A549 (cell line): ENCODE data around the gene NTRK2. TPM values are rescaled to one million over a fixed set of nuclear protein-coding genes. Genes with fewer than 3 reads are reported as not detected.

Experiments used
- ATAC-seq, 2 experiments: fragments of 200-7000 bp in 1 of 2; fragments of >200 bp in 1 of 2; cut with Nextera tagmentation in 1 of 2; cut with Tn5 transposase in 1 of 2; 3 replicates each; pipeline versions ENCODE4 v1.8.0 to v1.9.1; 2018 to 2020; ENCODE audit warnings: mild to moderate bottlenecking in 1 of 2, moderate library complexity in 1 of 2
- CTCF ChIA-PET: fragments of 300-600 bp; sonication (Branson Sonifier 250); formaldehyde crosslinking; extraction: SDS; loops from one replicate; lab custom pipeline; 2021; ENCODE audit warnings: antibody characterized with exemption, inconsistent platforms; lab: Yijun Ruan, JAX
- POLR2A ChIA-PET: fragments of 350-600 bp; formaldehyde crosslinking; extraction: SDS; loops from one replicate; lab custom pipeline; 2021; ENCODE audit warnings: antibody characterized with exemption, inconsistent platforms; lab: Yijun Ruan, JAX
- DNase-seq, 2 experiments: peaks; one replicate each; pipeline versions ENCODE4 v3.0.0 to v3.0.0-alpha.2; 2011 to 2016; ENCODE audit warnings: low read depth in 1 of 2, low spot score in 1 of 2
- FAIRE-seq: peaks from 2 replicates; lab custom pipeline; 2011; peaks lifted over from hg19 to GRCh38; lab: Jason Lieb, UNC
- H3K27ac ChIP-seq, 2 experiments: fragments of >200 bp; sonication (Bioruptor Twin); formaldehyde crosslinking; 3 replicates each; pipeline ENCODE4 v1.5.1; 2016 to 2017
- H3K4me1 ChIP-seq: fragments of >200 bp; sonication (Bioruptor Twin); formaldehyde crosslinking; 3 replicates; pipeline ENCODE4 v1.6.1; 2016
- H3K4me2 ChIP-seq: fragments of >200 bp; sonication (Bioruptor Twin); formaldehyde crosslinking; 3 replicates; pipeline ENCODE4 v1.6.1; 2016
- H3K4me3 ChIP-seq: fragments of >200 bp; sonication (Bioruptor Twin); formaldehyde crosslinking; 3 replicates; pipeline ENCODE4 v1.5.1; 2016
- H3K9me3 ChIP-seq: fragments of >200 bp; sonication (Bioruptor Twin); formaldehyde crosslinking; 3 replicates; pipeline ENCODE4 v1.6.1; 2016
- BHLHE40 ChIP-seq: IDR thresholded peaks from 2 replicates; pipeline ENCODE4 v1.6.1; 2012; ENCODE audit warnings: low read depth, low read length, inconsistent platforms
- CEBPB ChIP-seq, 2 experiments: fragments of >200 bp in 1 of 2; sonication (Bioruptor Twin) in 1 of 2; formaldehyde crosslinking in 1 of 2; IDR thresholded peaks; 2 replicates each; pipeline ENCODE4 v1.6.1; 2012 to 2016
- EHF ChIP-seq: fragments of 250-450 bp; sonication (Bioruptor Pico); IDR thresholded peaks from 2 replicates; pipeline ENCODE4 v1.5.0; 2020; ENCODE audit warnings: mild to moderate bottlenecking
- EHMT2 ChIP-seq: fragments of 200-600 bp; sonication (generic); IDR thresholded peaks from 2 replicates; pipeline ENCODE4 v1.6.1; 2016; ENCODE audit warnings: antibody characterized with exemption, low read depth, mild to moderate bottlenecking, moderate library complexity
- FOXS1 ChIP-seq: fragments of 250-450 bp; sonication (Bioruptor Pico); IDR thresholded peaks from 2 replicates; pipeline ENCODE4 v1.5.0; 2020; ENCODE audit warnings: mild to moderate bottlenecking, moderate library complexity
- GATA3 ChIP-seq: IDR thresholded peaks from 2 replicates; pipeline ENCODE4 v1.6.1; 2012; ENCODE audit warnings: borderline replicate concordance
- HEYL ChIP-seq: fragments of 250-450 bp; sonication (Bioruptor Pico); IDR thresholded peaks from 2 replicates; pipeline ENCODE4 v1.8.0; 2021; ENCODE audit warnings: mild to moderate bottlenecking, moderate library complexity
- HOXB13 ChIP-seq: fragments of 250-450 bp; sonication (Bioruptor Pico); IDR thresholded peaks from 2 replicates; pipeline ENCODE4 v1.5.0; 2020; ENCODE audit warnings: low read depth, mild to moderate bottlenecking, moderate library complexity
- JUNB ChIP-seq: fragments of >200 bp; sonication (Bioruptor Twin); formaldehyde crosslinking; IDR thresholded peaks from 2 replicates; pipeline ENCODE4 v1.6.1; 2016
- KDM5A ChIP-seq: fragments of 200-600 bp; sonication (generic); IDR thresholded peaks from 2 replicates; pipeline ENCODE4 v1.6.1; 2016; ENCODE audit warnings: antibody characterized with exemption, mild to moderate bottlenecking
- MAZ ChIP-seq: fragments of 150-350 bp; IDR thresholded peaks from 2 replicates; pipeline ENCODE4 v1.6.1; 2014; ENCODE audit warnings: antibody characterized with exemption, low read depth, low read length, borderline replicate concordance
- MYC ChIP-seq: IDR thresholded peaks from 2 replicates; pipeline ENCODE4 v1.6.1; 2012; ENCODE audit warnings: mild to moderate bottlenecking, inconsistent platforms, low read length, improper control_type of control experiment, borderline replicate concordance
- PBX3 ChIP-seq: IDR thresholded peaks from 2 replicates; pipeline ENCODE4 v1.6.1; 2012
- PHF8 ChIP-seq: fragments of 200-600 bp; sonication (generic); IDR thresholded peaks from 2 replicates; pipeline ENCODE4 v1.6.1; 2016; ENCODE audit warnings: low read depth, mild to moderate bottlenecking, antibody characterized with exemption, moderate library complexity, borderline replicate concordance
- RCOR1 ChIP-seq: fragments of 150-350 bp; IDR thresholded peaks from 2 replicates; pipeline ENCODE4 v1.6.1; 2014; ENCODE audit warnings: antibody characterized with exemption, low read length, low read depth
- REST ChIP-seq: fragments of 200-600 bp; sonication (generic); IDR thresholded peaks from 2 replicates; pipeline ENCODE4 v1.6.1; 2016; ENCODE audit warnings: antibody characterized with exemption, mild to moderate bottlenecking, moderate library complexity
- RFX5 ChIP-seq: fragments of 450-650 bp; IDR thresholded peaks from 2 replicates; pipeline ENCODE4 v1.7.1; 2014; ENCODE audit warnings: antibody characterized with exemption, mild to moderate bottlenecking, moderate library complexity
- TFCP2L1 ChIP-seq: fragments of 250-450 bp; sonication (Bioruptor Pico); IDR thresholded peaks from 2 replicates; pipeline ENCODE4 v1.5.0; 2021; ENCODE audit warnings: mild to moderate bottlenecking
- TP53 ChIP-seq: fragments of 250-450 bp; sonication (Bioruptor Pico); IDR thresholded peaks from 2 replicates; pipeline ENCODE4 v1.5.0; 2021; ENCODE audit warnings: mild to moderate bottlenecking, moderate library complexity
- USF2 ChIP-seq: fragments of 450-650 bp; IDR thresholded peaks from 2 replicates; pipeline ENCODE4 v1.6.1; 2014; ENCODE audit warnings: antibody characterized with exemption
- ZC3H11A ChIP-seq: fragments of 450-650 bp; IDR thresholded peaks from 2 replicates; pipeline ENCODE4 v1.6.1; 2014; ENCODE audit warnings: antibody characterized with exemption, mild to moderate bottlenecking
- ZFP36 ChIP-seq: fragments of 450-650 bp; IDR thresholded peaks from 2 replicates; pipeline ENCODE4 v1.6.1; 2014; ENCODE audit warnings: borderline replicate concordance; ENCODE audit not compliant: partially characterized antibody
- ZNF302 ChIP-seq: fragments of 250-450 bp; sonication (Bioruptor Pico); IDR thresholded peaks from 2 replicates; pipeline ENCODE4 v1.9.0; 2021; ENCODE audit warnings: inconsistent platforms, mild to moderate bottlenecking, moderate library complexity
- WGBS: methylation state at CpG from one replicate; pipeline ENCODE4 v1.1.6; 2017; ENCODE audit errors: missing lambda C conversion rate; 5-methylcytosine and 5-hydroxymethylcytosine counted together
- polyA plus RNA-seq, 4 experiments: library from polyadenylated mRNA; depleted of rRNA in 3 of 4; stranded (reverse); fragments of >200 nt; fragmentation: RNase III in 1 of 4; extraction: RNeasy Plus Mini Kit Qiagen cat#74134 plus additional on column Dnase treatment in 1 of 4; gene quantifications; 2 replicates in 3 of 4; 3 replicates in 1 of 4; pipeline ENCODE4 v1.2.3, GENCODE V29; 2011 to 2017
- TF ChIP-seq, protein P1 (sequence below): IDR thresholded peaks from 2 replicates; pipeline ENCODE4 v1.6.1; 2012; ENCODE audit warnings: low read depth, borderline replicate concordance
- TF ChIP-seq, protein P2 (sequence below): fragments of 250-450 bp; sonication (Bioruptor Pico); IDR thresholded peaks from 2 replicates; pipeline ENCODE4 v1.5.0; 2020; ENCODE audit warnings: low read depth, mild to moderate bottlenecking, moderate library complexity

NTRK2 gene
- polyA plus RNA-seq, 2 of the 4 experiments (the other 2 are of a cell fraction) = 0.03 TPM

- no peak for ATAC-seq
- no peak overlapping the region for H3K4me2 ChIP-seq
- FAIRE-seq = no peak
- CTCF ChIA-PET = interaction anchor here (0.8 kb wide), 1 partner anchor 933 kb away, joined by 3 read pairs; no protein-coding TSS in a partner anchor
- H3K27ac ChIP-seq = no peak overlapping the region
- H3K4me1 ChIP-seq = no peaks in the 10 kb centered on the region
- DNase-seq = no peak
- POLR2A ChIA-PET = no interaction called here
- no peak overlapping the region for H3K4me3 ChIP-seq
- H3K9me3 ChIP-seq = no peaks in the 10 kb centered on the region
- no peak for TF ChIP-seq JUNB
- no peak for TF ChIP-seq RFX5
- no peak for TF ChIP-seq EHF (CRISPR knock-in tag)
- TF ChIP-seq USF2 = no peak
- TF ChIP-seq FOXS1 (CRISPR knock-in tag) = no peak
- no peak for TF ChIP-seq ZC3H11A
- 7% methylated on average over 5 of the region's 5 CpGs for WGBS
These were observed 7.6 kb downstream of the NTRK2 start for GRCh38 chr9:84677080-84677479.

DNA sequence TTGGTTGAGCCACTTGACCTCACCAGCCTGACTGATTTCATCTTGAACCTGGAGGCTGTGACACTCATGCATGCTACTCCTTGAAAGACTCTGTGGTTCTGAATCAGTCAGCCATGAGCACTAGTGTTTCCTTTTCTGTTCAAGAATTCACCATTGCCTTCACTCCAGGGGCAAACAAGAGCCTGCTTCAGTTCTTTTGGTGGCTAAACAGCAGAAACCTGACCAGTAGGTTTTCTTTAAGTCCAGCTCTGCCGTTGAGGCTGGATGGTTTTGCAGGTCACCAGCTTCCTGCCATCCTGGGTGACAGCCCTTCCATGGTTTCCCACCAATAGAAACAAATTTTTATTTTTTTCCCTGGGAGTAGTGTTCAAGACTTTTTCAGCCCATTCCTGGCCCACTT is 10.0 kb downstream of the NTRK2 start:
- Histone ChIP-seq H3K4me3 (no peak overlapping the region), H3K4me1 (no peaks in the 10 kb centered on the region), H3K4me2 (no peak overlapping the region), H3K27ac (no peak overlapping the region), H3K9me3 (no peaks in the 10 kb centered on the region)
- ATAC-seq = no peak
- DNase-seq = no peak
- no peak for TF ChIP-seq PBX3
- no peak for TF ChIP-seq BHLHE40
- TF ChIP-seq PHF8 = no peak
- TF ChIP-seq ZFP36 = no peak
- TF ChIP-seq HEYL (CRISPR knock-in tag) = no peak
- TF ChIP-seq TP53 (CRISPR knock-in tag) = no peak
- no peak for TF ChIP-seq CEBPB (IDR thresholded peaks at IDR 0.05)
- TF ChIP-seq EHF (CRISPR knock-in tag) = no peak
- no peak for TF ChIP-seq ZC3H11A
- WGBS = 0% methylated on average over 1 of the region's 1 CpG
- CTCF ChIA-PET = interaction anchor here (1.5 kb wide), 1 partner anchor 9 kb away, joined by 4 read pairs; no protein-coding TSS in a partner anchor
- FAIRE-seq = no peak
- POLR2A ChIA-PET = no interaction called here

- no peak for FAIRE-seq
- H3K27ac ChIP-seq = no peak overlapping the region
- POLR2A ChIA-PET = no interaction called here
- no peaks in the 10 kb centered on the region for H3K4me1 ChIP-seq
- TF ChIP-seq MAZ (no peak), REST (no peak), TFCP2L1 (no peak), ZNF302 (CRISPR knock-in tag) (no peak), MYC (no peak), GATA3 (no peak), RFX5 (no peak), HOXB13 (no peak), KDM5A (no peak), EHMT2 (no peak), RCOR1 (no peak)
- TF ChIP-seq, protein P1, sequence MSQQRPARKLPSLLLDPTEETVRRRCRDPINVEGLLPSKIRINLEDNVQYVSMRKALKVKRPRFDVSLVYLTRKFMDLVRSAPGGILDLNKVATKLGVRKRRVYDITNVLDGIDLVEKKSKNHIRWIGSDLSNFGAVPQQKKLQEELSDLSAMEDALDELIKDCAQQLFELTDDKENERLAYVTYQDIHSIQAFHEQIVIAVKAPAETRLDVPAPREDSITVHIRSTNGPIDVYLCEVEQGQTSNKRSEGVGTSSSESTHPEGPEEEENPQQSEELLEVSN = no peak
- TF ChIP-seq, protein P2, sequence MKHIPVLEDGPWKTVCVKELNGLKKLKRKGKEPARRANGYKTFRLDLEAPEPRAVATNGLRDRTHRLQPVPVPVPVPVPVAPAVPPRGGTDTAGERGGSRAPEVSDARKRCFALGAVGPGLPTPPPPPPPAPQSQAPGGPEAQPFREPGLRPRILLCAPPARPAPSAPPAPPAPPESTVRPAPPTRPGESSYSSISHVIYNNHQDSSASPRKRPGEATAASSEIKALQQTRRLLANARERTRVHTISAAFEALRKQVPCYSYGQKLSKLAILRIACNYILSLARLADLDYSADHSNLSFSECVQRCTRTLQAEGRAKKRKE (CRISPR knock-in tag) = no peak
- TF ChIP-seq, all 56 proteins: peak for 0
- CTCF ChIA-PET = interaction anchor here (0.6 to 0.9 kb wide), 3 partner anchors 12 to 1558 kb away, joined by 3 read pairs; no protein-coding TSS in a partner anchor
- ATAC-seq = no peak
- Histone ChIP-seq H3K4me3 (no peak overlapping the region), H3K4me2 (no peak overlapping the region), H3K9me3 (no peaks in the 10 kb centered on the region)
- DNase-seq = no peak
- WGBS = 50% methylated on average over 6 of the region's 6 CpGs
These were observed 12.2 kb downstream of the NTRK2 start for GRCh38 chr9:84681516-84682285.
